HEK293T (cell line): Measurements from ENCODE around the gene FAM168A.

Source experiments
- CTBP1 ChIP-seq: fragments of 450-650 bp; IDR thresholded peaks from 2 replicates; pipeline ENCODE4 v1.6.1; 2016; ENCODE audit warnings: borderline replicate concordance
- FOXA1 ChIP-seq: fragments of 450-650 bp; IDR thresholded peaks from 2 replicates; pipeline ENCODE4 v1.6.1; 2016; ENCODE audit warnings: mild to moderate bottlenecking

DNA sequence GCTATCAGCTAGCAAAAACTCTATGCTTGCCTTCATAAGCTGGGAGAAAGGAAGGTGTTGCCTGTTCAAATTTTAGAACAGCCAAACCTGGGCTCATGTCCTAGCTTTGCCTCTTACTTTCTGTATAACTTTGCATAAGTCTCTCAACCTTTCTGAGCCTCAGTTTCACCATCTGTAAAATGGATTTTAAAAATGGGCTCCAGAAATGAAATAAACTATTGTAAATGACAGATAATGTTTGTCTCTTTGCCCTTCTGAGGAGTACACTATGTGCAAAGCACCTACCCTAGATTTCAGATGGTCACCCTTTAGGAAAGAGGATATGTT lies 68.7 kb downstream of the FAM168A start:
- TF ChIP-seq FOXA1 (no peak), CTBP1 (no peak)
